Measurements from ENCODE around the gene WIPF2. TPM values are rescaled to one million over a fixed set of nuclear protein-coding genes. Genes with fewer than 3 reads are reported as not detected.
A peak's percentile ranks its signal among the peaks of the same experiment; 100 is the strongest.

Gene WIPF2, protein sequence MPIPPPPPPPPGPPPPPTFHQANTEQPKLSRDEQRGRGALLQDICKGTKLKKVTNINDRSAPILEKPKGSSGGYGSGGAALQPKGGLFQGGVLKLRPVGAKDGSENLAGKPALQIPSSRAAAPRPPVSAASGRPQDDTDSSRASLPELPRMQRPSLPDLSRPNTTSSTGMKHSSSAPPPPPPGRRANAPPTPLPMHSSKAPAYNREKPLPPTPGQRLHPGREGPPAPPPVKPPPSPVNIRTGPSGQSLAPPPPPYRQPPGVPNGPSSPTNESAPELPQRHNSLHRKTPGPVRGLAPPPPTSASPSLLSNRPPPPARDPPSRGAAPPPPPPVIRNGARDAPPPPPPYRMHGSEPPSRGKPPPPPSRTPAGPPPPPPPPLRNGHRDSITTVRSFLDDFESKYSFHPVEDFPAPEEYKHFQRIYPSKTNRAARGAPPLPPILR
- 12.3 TPM for total RNA-seq
- long read RNA-seq, full-length matches to known transcripts: 6 of 13 reads
- long read RNA-seq, partial matches to known transcripts: 2 of 13 reads
- long read RNA-seq, other reads (novel, unspliced or antisense): 5 of 13 reads

GRCh38 chr17:40218740-40219593, at the start of gene WIPF2:
WIPF2 (plus strand) TSS chr17:40219304; CDS start chr17:40256460, 37,156 bp downstream.
- DNase-seq (ENCODE audit: missing footprints) (peak; percentile 97), ATAC-seq (peak; percentile 99)
- intact Hi-C loops (cut with DNase I): loop anchor here (5.0 kb wide), 2 partner anchors 68 to 133 kb away; partner anchors contain the start of gene CDC6

DNA sequence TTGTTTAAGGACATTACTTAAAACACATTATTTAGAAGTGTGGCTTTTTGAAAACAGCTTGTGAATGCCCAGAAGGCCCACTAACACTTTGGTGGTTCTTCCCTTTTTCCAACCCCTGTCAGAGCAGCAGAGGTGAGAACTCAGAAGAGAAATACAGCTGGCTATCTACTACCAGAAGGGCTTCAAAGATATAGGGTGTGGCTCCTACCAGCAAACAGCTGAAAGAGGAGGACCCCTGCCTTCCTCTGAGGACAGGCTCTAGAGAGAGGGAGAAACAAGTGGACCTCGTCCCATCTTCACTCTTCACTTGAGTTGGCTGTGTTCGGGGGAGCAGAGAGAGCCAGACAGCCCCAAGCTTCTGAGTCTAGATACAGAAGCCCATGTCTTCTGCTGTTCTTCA, 48.8 kb upstream of the WIPF2 start:
- intact Hi-C loops (cut with DNase I): no loop called here
- ATAC-seq: no peak
- DNase-seq (ENCODE audit: missing footprints): no peak

- DNase-seq (ENCODE audit: missing footprints): no peak
- ATAC-seq: no peak
- intact Hi-C loops (cut with DNase I): no loop called here
These were observed 47.4 kb upstream of the WIPF2 start for GRCh38 chr17:40171750-40172149.

GRCh38 chr17:40173091-40173777, 45.9 kb upstream of the WIPF2 start:
- ATAC-seq: no peak
- intact Hi-C loops (cut with DNase I): no loop called here
- no peak for DNase-seq (ENCODE audit: missing footprints)

- no peak for ATAC-seq
- intact Hi-C loops (cut with DNase I): no loop called here
- DNase-seq (ENCODE audit: missing footprints): no peak
These were observed 45.3 kb upstream of the WIPF2 start for GRCh38 chr17:40173778-40174135.

DNA sequence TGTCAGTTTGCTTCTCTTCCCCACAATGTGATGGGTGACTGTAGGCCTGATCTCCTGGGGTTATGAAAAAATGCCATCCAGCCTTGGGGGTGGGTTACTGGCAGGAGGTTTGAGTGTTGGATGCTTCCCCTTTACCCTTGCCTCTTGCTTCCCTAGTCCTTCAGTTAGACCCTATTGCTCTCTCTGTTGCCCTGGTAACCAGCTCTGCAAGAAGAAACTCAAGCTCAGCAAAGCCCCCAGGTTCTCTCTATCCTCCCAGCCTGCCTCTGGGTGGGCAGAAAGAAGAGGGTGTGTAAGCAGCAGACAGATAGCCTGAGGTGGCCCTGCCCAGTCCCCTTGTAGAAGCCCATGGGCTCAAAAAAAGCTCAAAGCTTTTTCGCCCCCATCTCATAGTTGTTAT, 44.6 kb upstream of the WIPF2 start:
- intact Hi-C loops (cut with DNase I): no loop called here
- ATAC-seq (no peak), DNase-seq (ENCODE audit: missing footprints) (no peak)

DNA sequence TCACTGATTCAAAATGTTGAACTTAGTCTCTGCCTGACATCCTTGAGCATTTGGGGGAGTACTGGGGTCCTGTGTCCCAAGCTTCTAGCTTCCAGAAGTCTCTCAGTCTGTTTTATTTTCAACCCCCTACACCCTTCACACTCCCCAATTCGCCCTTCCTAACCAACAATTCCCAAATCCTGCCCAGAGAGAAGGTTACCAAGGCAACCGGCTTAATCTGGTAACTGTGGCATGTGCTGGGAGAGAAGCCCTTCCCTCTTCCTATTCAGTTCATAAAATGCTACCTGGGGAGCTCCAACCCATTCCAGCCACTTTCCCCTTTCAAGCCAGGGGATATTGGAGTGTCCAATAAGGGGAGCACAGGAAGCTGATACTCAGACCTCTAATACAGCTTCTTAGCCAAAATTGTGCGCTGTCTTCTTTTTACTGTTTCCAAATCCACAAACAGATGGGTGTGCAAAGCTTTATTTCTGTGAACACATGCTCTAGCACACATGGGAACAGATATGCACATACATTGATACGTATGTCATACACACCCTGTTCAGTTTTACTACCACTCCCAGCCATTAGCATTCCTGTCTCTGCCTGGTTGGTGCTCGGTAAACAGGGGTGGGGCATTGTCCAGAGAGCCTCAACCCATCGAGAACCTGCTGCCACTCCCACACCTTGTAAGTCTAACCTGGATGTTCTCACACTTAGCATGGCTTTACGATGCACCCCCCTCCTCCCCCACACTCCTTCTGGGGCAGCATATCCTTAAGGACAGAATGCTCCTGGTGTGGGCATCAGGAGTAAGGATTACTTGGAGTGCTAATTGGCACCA, 43.0 kb upstream of the WIPF2 start:
- ATAC-seq (no peak), DNase-seq (ENCODE audit: missing footprints) (no peak)
- intact Hi-C loops (cut with DNase I): loop anchor here (5.0 kb wide), 1 partner anchor 54 kb away; the partner anchor contains the start of gene MSL1

DNA sequence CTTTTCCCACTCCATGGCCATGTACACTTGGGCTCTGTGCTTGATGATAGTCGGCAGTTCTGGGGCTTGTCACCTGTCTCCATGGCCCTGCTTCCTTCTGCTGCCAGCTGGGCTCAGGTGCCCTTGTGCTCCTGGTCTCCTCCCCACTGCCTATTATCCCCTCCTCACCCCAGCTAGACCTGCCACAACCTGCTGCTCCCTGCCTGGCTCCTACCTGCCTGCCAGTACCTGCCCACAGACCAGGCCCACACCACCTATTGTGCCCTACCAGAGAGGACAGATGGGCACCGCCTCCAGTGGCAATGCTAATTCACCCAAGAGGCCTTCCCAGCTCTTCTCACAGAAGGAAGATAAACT, 42.4 kb upstream of the WIPF2 start:
- intact Hi-C loops (cut with DNase I): loop anchor here (5.0 kb wide), 1 partner anchor 54 kb away; the partner anchor contains the start of gene MSL1
- DNase-seq (ENCODE audit: missing footprints): no peak
- no peak for ATAC-seq

GRCh38 chr17:40177275-40177874, 41.7 kb upstream of the WIPF2 start, which contains the start of gene RAPGEFL1:
RAPGEFL1 (plus strand) TSS chr17:40177470; CDS start chr17:40177862, 392 bp downstream.
- ATAC-seq (peak; percentile 85), DNase-seq (ENCODE audit: missing footprints) (peak; percentile 89)
- intact Hi-C loops (cut with DNase I): loop anchor here (5.0 kb wide), 1 partner anchor 55 kb away; the partner anchor contains the start of gene MSL1

DNA sequence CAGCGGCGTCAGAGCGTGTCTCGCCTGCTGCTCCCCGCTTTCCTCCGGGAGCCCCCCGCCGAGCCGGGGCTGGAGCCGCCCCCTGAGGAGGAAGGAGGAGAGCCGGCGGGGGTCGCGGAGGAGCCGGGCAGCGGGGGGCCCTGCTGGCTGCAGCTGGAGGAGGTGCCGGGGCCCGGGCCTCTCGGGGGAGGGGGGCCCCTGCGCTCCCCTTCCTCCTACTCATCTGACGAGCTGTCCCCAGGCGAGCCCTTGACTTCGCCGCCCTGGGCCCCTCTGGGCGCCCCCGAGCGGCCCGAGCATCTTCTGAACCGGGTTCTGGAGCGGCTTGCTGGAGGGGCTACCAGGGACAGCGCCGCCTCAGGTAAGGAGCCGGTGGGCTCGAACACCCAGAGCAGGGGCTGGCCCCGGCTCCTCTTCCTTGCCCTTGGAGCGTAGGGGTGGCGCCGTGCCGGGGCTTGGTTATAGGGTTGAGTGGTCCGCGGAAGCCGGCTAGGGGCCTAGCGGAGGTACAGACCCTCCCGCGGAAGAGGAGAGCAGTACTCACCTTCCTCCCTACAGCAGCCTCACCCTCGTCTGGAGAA, 41.0 kb upstream of the WIPF2 start:
- intact Hi-C loops (cut with DNase I): loop anchor here (5.0 kb wide), 1 partner anchor 56 kb away; the partner anchor contains the start of gene MSL1
- ATAC-seq: no peak
- DNase-seq (ENCODE audit: missing footprints): no peak

DNA sequence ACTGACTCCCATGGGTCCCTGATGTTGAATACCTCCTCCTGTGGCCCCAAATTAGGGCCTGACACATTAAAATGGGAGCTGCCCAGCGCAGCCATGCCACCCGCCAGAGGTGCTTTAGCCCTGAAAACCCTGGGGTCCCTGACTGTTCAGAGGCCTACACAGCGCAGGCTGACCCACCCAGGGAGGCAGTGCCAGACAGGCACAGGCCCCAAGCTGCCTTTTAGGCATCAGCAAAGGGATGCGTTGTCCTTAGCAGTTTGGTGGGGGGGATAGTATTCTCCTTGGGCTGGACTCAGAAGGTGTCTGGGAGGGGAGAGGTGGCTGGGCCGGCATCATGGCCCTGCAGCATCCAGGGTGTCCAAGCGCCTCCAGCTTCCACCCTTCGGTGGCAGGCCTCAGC, 40.4 kb upstream of the WIPF2 start:
- ATAC-seq (no peak), DNase-seq (ENCODE audit: missing footprints) (no peak)
- intact Hi-C loops (cut with DNase I): loop anchor here (5.0 kb wide), 1 partner anchor 56 kb away; the partner anchor contains the start of gene MSL1

DNA sequence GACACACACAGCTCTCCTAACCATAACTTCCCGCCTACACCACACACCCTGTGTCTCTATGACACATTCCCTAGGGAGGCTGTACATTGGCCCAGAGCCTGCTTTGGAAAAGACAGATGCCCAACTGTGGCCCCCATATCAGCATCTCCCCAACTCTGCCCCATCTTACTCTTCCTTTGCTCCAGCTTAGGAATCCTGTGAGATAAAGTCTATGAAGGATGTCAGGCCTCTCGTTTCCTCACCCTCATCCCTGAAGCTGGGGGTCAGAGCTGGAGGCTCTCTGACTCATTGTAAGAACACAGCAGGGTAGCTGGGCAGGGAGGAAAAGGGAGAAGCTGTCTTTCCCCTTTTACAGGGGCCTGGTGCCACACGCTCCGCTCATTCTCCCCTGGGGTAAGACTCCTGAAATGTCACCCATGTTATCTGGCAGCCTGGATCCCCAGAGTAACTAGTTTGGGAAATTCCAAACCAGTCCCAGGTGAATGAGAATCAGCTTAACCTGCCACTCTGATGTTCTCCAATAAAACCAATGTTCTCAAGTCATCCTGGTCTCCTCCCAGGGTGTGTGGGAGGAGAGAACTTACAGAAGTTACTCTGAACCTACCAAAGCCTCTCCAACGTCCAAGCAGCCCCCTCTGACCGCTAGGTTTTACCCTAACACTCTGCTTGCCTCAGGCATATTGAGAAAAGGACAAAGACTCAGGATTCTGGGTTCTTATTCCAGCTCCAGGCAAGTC, 39.0 kb upstream of the WIPF2 start:
- intact Hi-C loops (cut with DNase I): loop anchor here (5.0 kb wide), 1 partner anchor 58 kb away; the partner anchor contains the start of gene MSL1
- no peak for ATAC-seq

DNA sequence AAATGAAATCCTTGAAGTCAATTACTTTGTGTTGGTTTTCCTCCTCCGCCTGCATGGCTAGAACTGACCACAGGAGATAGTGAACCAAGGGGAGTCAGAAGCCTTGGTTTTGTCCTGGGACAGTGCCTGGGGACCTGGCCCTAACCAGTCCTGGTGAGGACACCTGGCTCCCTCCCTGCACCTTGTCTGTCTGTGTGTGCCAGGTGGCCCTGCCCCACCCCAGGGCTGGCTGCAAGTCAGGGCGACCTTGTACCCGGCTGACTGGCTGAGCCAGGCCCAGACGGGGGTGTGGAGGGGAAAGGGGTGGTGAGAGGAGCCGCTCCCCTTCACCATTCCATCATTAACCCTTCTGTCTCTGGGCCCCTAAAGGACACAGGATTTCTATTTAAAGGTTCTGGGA, 38.4 kb upstream of the WIPF2 start:
- DNase-seq (ENCODE audit: missing footprints) (no peak), ATAC-seq (no peak)
- intact Hi-C loops (cut with DNase I): no loop called here

More for the DNA sequence above, 39.0 kb upstream of the WIPF2 start:
- DNase-seq (ENCODE audit: missing footprints): no peak

GRCh38 chr17:40181205-40181604, 37.9 kb upstream of the WIPF2 start:
- intact Hi-C loops (cut with DNase I): no loop called here
- DNase-seq (ENCODE audit: missing footprints): no peak
- ATAC-seq: no peak

DNA sequence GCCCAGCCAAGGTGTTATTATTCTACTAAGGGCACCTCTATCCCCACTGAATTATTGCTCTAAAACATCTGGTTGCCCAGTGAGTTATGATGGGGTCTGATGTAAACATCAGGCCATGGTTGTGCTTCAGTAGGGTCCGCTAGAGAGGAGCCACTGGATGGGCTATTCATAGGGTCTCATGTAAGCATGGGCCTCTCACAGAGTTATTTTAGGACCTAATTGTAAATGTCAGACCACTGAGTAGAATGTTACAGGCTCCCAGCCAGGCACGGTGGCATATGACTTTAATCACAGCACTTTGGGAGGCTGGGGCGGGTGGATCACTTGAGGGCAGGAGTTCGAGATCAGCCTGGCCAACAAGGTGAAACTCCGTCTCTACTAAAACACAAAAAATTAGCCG, 36.5 kb upstream of the WIPF2 start:
- ATAC-seq (no peak), DNase-seq (ENCODE audit: missing footprints) (no peak)
- intact Hi-C loops (cut with DNase I): no loop called here

DNA sequence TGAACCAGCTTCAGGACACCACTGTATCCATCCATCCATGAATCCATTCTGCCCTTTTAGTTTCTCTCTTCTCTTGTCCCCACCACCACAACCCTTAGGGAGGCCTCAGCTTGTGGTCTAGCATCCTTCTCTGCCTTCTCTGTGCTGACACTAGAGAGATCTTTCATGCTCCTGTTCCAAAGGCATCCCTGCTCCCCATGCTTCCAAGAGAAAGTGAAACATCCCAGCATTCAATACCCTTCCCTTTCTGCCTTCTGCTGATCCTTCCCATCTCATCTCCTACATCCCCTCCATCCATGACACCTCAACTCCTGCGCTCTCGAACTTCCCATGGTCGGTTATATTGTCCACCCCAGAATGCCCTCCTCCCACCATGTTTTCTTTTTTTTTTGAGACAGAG, 31.9 kb upstream of the WIPF2 start:
- intact Hi-C loops (cut with DNase I): no loop called here
- ATAC-seq (no peak), DNase-seq (ENCODE audit: missing footprints) (no peak)
